Stimulated activated CD4-positive, alpha-beta T cell treated with anti-CD3 and anti-CD28 coated beads, Interleukin-1b, Interleukin-23, amount 100 ng/mL, for 48 hours (primary cell): Measurements from ENCODE around the gene RAB3IL1.

Source experiments
- DNase-seq: peaks from one replicate; pipeline ENCODE4 v3.0.0-alpha.2; 2020

RAB3IL1 gene

GRCh38 chr11:61918938-61919704, 1.8 kb upstream of the RAB3IL1 start:
- no peak for DNase-seq

- no peak for DNase-seq
Measured at GRCh38 chr11:61918251-61918937, 1.0 kb upstream of the RAB3IL1 start.

GRCh38 chr11:61916737-61917333, 531 bp downstream of the RAB3IL1 start:
- no peak for DNase-seq

- DNase-seq = no peak
Measured at GRCh38 chr11:61914471-61915171, 2.7 kb downstream of the RAB3IL1 start.

- DNase-seq = no peak
Measured at GRCh38 chr11:61913699-61914395, 3.5 kb downstream of the RAB3IL1 start.

- DNase-seq = no peak
Measured at GRCh38 chr11:61912991-61913698, 4.2 kb downstream of the RAB3IL1 start.

- DNase-seq = no peak
Measured at GRCh38 chr11:61912530-61912898, 4.9 kb downstream of the RAB3IL1 start.

GRCh38 chr11:61911701-61912529, 5.5 kb downstream of the RAB3IL1 start:
- DNase-seq = no peak

- no peak for DNase-seq
Measured at GRCh38 chr11:61911128-61911700, 6.2 kb downstream of the RAB3IL1 start.

- DNase-seq = no peak
Measured at GRCh38 chr11:61910187-61911127, 6.9 kb downstream of the RAB3IL1 start.

GRCh38 chr11:61908730-61909316, 8.5 kb downstream of the RAB3IL1 start:
- DNase-seq = no peak

GRCh38 chr11:61907871-61908729, 9.3 kb downstream of the RAB3IL1 start:
- DNase-seq = no peak

GRCh38 chr11:61907282-61907681, 10.1 kb downstream of the RAB3IL1 start:
- no peak for DNase-seq

GRCh38 chr11:61906522-61906909, 10.8 kb downstream of the RAB3IL1 start:
- DNase-seq = no peak

GRCh38 chr11:61905801-61906521, 11.4 kb downstream of the RAB3IL1 start:
- no peak for DNase-seq

GRCh38 chr11:61905067-61905696, 12.2 kb downstream of the RAB3IL1 start:
- DNase-seq = no peak

- no peak for DNase-seq
Measured at GRCh38 chr11:61904539-61905048, 12.8 kb downstream of the RAB3IL1 start.
